ENCODE results near the gene TEX38. TPM values are rescaled to one million over a fixed set of nuclear protein-coding genes. Genes with fewer than 3 reads are reported as not detected.

TEX38 gene
- polyA plus RNA-seq, 2 of the 4 experiments (the other 2 are of a cell fraction): not detected

- Histone ChIP-seq H3K9me3 (no peaks in the 10 kb centered on the region), H3K4me3 (no peak overlapping the region), H3K4me1 (0 out of 3 replicates have a peak, but pooled peaks cover 3% of the 10 kb centered on the region), H3K27ac (no peak overlapping the region), H3K4me2 (no peak overlapping the region)
- FAIRE-seq: no peak
- ChIA-PET POLR2A (no interaction called here), CTCF (interaction anchor here (0.8 kb wide), 1 partner anchor 51 kb away, joined by 3 read pairs; no protein-coding TSS in a partner anchor)
- DNase-seq (ENCODE audit: low read depth in 1 of 2, low spot score in 1 of 2): peak in 1 of 2 experiments; percentile 4
- ATAC-seq: 0 out of 6 replicates have a peak, but pooled peaks have one; percentile 29 to 55
- WGBS (ENCODE audit: missing lambda C conversion rate): 46% methylated on average over 4 of the region's 4 CpGs
- no peak for TF ChIP-seq MAX (IDR thresholded peaks at IDR 0.05)
- no peak for TF ChIP-seq ZNF302 (CRISPR knock-in tag; IDR thresholded peaks at IDR 0.05)
- no peak for TF ChIP-seq MAZ (IDR thresholded peaks at IDR 0.05; ENCODE audit: borderline replicate concordance, low read depth, low read length)
- TF ChIP-seq ZFP36 (IDR thresholded peaks at IDR 0.05; ENCODE audit: borderline replicate concordance, partially characterized antibody): no peak
- TF ChIP-seq ESRRA (IDR thresholded peaks at IDR 0.05; ENCODE audit: borderline replicate concordance, low read length): no peak
- TF ChIP-seq MAFK (IDR thresholded peaks at IDR 0.05; ENCODE audit: partially characterized antibody): no peak
- TF ChIP-seq ZC3H11A (IDR thresholded peaks at IDR 0.05): no peak
- no peak for TF ChIP-seq MYC (IDR thresholded peaks at IDR 0.05; ENCODE audit: borderline replicate concordance, low read length)
- TF ChIP-seq RAD21 (conservative IDR thresholded peaks at IDR 0.05 in 1 of 2, IDR thresholded peaks at IDR 0.05 in 1 of 2): no peak
Measured at GRCh38 chr1:46673749-46674182, 2.1 kb downstream of the TEX38 start.

GRCh38 chr1:46675549-46676314, 4.1 kb downstream of the TEX38 start:
- no peak for ATAC-seq
- WGBS (ENCODE audit: missing lambda C conversion rate): 91% methylated on average over 1 of the region's 1 CpG
- Histone ChIP-seq H3K4me1 (no peaks in the 10 kb centered on the region), H3K4me3 (no peak overlapping the region), H3K27ac (no peak overlapping the region), H3K9me3 (no peaks in the 10 kb centered on the region), H3K4me2 (no peak overlapping the region)
- TF ChIP-seq ATOH8 (CRISPR knock-in tag; IDR thresholded peaks at IDR 0.05; ENCODE audit: low read depth): no peak
- TF ChIP-seq EHF (CRISPR knock-in tag; IDR thresholded peaks at IDR 0.05): no peak
- no peak for TF ChIP-seq CHD2 (IDR thresholded peaks at IDR 0.05; ENCODE audit: low read length, partially characterized antibody)
- TF ChIP-seq CBX8 (IDR thresholded peaks at IDR 0.05): no peak
- TF ChIP-seq E2F6 (IDR thresholded peaks at IDR 0.05; ENCODE audit: borderline replicate concordance, low read depth): no peak
- no peak for TF ChIP-seq PHF8 (IDR thresholded peaks at IDR 0.05; ENCODE audit: borderline replicate concordance, low read depth)
- no peak for TF ChIP-seq POLR2AphosphoS2 (conservative IDR thresholded peaks at IDR 0.05; ENCODE audit: low read length)
- no peak for TF ChIP-seq HDAC2 (IDR thresholded peaks at IDR 0.05)
- TF ChIP-seq EP300 (IDR thresholded peaks at IDR 0.05): no peak
- TF ChIP-seq BHLHE40 (IDR thresholded peaks at IDR 0.05; ENCODE audit: low read depth, low read length): no peak
- TF ChIP-seq RFX5 (IDR thresholded peaks at IDR 0.05): no peak
- TF ChIP-seq FOXS1 (CRISPR knock-in tag; IDR thresholded peaks at IDR 0.05): no peak
- no peak for TF ChIP-seq HMGXB4 (CRISPR knock-in tag; IDR thresholded peaks at IDR 0.05; ENCODE audit: borderline replicate concordance)
- TF ChIP-seq POLR2A (IDR thresholded peaks at IDR 0.05; ENCODE audit: low read length): no peak
- no peak for TF ChIP-seq RNF2 (IDR thresholded peaks at IDR 0.05; ENCODE audit: borderline replicate concordance, low read depth)
- no peak for TF ChIP-seq BCL3 (IDR thresholded peaks at IDR 0.05)
- no peak for TF ChIP-seq ZFP36 (IDR thresholded peaks at IDR 0.05; ENCODE audit: borderline replicate concordance, partially characterized antibody)
- TF ChIP-seq HEYL (CRISPR knock-in tag; IDR thresholded peaks at IDR 0.05): no peak
- no peak for TF ChIP-seq SMC3 (IDR thresholded peaks at IDR 0.05)
- ChIA-PET CTCF (interaction anchor here (0.6 to 2.9 kb wide), 2 partner anchors 8 to 53 kb away, joined by 3 to 8 read pairs; no protein-coding TSS in a partner anchor), POLR2A (no interaction called here)
- DNase-seq (ENCODE audit: low read depth in 1 of 2, low spot score in 1 of 2): no peak
- FAIRE-seq: no peak

Data from A549 (cell line).